ENCODE results near the gene ERC2.
"Not testable (repeated sequence)": the region's sequence is repeated elsewhere in the genome, so short reads cannot be mapped to it uniquely, and the experiment has no call there.

ERC2 gene

DNA sequence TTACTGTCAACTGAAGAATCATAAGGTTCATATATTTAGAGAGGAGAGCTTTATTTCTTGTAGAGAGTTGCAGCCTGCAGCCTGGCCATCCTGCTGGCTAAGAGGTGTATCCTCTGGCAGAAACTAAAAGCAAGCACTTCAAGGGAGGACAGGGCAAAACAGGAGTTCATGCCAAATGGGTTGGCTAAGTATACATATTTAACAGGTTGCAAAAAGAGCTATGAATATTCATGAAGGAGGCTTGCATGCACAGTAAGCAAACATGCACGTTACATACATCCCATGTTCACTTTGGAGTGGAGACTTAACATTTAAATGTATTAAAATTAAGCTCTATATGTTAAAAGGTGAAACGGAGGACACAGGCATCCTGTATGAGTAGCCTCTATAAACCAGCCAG lies 354.4 kb downstream of the ERC2 start:
- DNase-seq = no peak

DNA sequence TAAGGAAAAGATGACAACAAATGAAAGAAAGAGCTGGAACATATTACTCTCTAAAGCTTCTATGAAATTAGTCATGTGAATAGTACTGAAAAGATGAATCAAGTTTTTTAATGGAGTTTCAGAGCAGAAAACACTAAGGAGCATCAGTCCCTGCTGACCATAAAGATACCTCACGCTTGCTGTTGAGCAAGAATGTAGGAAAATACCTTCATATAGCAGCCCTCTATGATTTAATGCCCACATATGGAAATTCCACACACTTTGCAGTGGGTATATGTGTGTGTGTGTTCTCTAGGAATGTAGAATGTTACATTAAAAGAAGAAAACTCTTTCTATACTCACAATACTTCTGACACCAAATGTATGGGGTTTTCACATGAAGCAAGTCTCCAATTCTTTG lies 355.0 kb downstream of the ERC2 start:
- no peak for DNase-seq

DNA sequence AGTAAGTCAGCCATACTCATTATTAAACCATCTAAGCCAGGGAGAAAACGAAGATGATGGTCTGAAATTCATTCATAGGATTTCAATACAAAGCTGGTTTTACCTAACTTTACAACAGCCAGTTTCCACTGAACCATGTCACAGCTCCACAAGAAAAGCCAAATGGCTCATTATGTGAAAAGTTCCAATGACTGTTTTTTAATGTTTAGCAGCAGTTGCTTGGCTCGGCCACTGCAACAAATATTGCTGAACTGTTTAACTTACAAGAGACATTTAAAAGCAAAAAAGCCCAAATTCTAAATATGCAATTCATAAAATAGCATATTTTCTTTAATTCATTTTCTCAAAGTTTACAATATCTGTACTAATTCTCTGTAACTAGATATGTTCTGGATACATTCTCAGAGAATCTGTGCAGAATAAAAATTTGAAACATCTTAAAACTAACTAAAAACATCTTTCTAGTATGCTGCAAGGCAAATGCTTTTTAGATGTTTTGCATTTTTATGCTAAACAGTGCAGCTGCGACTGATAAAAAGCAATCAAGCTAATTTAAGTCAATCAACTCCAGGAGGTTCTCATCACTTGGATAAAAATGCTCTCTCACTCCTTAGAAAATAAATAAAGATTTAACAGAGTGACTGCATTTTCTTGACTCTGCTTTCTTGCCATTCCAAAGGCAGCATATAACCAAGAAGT lies 356.5 kb downstream of the ERC2 start:
- no peak for DNase-seq

DNA sequence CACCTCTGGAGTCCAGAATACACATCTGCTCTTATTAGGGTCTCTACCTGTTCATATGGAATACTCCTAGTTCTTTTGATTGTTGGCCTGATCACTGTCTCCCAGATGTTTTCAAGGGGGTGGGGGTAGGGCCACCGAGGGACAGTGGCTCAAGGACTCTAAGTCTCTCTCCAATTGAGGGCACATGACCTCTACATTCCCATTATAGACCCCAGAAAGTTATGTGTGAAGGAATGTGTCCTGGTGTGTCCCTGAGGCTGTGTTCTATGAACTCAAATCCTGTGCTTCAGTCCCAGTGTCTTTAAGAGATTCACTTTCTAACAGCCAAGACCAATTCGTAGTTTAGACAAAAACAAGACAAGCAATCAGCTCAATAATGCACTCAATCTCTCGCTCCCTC lies 357.4 kb downstream of the ERC2 start:
- DNase-seq = no peak

DNA sequence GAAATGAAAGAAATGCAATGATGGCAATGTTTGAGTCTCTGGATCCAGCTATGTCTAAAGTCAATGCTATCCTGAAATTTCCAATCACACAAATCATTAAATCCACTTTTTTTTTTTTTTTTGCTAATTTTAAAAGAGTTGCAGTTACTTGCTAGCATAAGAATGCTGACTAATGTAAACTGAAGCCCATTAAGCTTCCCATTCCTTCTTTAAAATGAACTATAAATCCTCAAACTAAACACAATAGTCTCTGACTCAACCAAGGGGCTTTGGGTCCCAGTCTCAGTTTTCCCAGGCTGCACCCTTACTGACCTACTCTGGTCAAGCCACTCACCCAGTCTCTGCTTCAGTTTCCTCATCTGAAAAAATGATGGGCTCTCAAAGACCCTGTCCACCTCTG lies 361.1 kb downstream of the ERC2 start:
- no peak for DNase-seq

DNA sequence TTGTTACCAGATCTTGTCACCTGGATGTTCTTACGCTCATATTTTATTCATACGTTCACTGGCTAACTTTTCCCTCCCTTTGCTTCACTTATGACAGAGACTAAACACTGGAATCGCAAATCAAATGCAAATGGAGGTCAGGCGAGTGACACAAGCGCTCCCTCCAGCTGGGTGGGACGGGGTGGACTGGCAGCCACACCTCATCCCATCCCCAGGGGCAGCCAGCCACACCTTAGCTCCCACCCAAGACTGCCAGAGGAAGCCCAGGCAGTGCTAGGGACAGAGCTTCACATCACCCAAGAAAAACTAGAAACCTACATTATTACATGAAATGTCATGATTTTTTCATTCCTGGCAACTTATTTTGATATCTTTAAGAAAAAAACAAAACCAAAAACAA lies 366.2 kb downstream of the ERC2 start:
- DNase-seq = no peak

DNA sequence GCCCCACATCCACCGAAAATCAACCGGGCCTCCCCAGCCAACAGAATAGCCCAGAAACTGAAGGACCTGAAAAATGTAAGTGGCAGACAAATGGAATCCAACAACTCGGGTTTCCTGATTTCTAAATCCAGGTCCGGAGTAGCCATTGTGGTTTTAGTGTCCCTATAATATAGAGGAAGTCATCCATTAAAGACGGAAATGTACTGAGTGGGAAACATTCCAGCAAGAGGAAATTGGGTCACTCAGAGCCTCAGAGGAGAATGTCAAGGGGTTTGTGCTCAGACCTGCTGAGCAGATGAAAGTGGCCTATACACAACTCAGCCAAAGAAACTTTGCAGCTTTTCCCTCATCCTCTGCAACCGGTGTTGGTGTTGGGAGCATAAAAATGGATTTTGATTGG lies 366.7 kb downstream of the ERC2 start:
- no peak for DNase-seq

DNA sequence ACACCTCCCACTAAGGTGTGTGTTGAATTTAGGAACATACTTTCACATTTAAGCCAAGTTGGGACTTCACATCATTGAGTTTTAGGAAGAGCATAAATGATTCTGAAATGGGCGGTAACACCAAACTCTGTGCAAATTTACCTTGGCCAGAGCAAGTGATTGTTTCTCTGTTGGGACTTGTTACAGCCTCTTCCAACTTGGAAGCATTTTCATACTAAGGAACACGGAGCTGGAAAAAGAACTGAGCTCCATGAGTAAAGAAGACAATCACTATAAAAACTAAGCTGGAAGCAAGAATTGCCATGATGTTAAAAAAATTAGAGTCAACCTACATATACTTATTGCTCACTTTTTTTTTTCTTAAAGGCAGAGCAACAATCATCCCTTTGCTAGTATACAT lies 371.3 kb downstream of the ERC2 start:
- no peak for DNase-seq

DNA sequence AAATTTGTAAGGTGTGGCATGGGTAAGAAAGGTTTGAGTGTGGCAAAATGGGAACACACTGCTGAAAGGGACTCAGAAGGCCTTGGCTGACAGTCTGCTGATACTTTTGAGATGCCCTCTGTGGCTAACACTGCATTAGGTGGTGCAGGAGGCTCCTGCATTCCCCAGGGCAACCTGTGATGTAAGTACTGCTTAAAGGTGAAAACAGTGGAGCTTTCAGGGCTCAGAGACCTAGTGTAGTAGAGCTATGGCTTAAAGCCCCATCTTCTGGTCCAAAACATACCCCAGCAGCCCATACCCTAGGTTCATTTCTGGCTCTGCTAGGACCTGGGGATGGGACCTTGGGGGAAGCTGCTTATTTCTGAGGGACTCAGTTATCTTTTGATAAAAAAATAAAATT lies 374.1 kb downstream of the ERC2 start:
- DNase-seq = no peak

DNA sequence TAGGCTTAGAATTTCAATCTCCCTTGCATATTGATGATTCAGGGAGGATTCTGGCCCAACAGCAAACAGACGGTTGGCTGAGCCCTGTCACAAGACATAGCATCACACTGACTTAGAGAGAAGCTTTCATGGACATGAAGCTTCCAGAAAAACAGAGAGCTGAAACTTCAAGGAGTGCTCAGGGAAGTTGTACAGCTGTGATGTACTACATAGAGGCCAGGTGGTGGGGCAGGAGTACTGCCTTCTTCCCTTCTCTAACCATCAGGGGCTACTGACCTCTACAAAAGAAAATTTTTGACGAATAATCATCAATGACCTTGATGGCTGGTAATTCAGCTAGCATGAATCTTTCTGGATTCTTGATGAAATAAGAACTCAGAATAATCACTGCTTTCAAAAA lies 378.5 kb downstream of the ERC2 start:
- no peak for DNase-seq

DNA sequence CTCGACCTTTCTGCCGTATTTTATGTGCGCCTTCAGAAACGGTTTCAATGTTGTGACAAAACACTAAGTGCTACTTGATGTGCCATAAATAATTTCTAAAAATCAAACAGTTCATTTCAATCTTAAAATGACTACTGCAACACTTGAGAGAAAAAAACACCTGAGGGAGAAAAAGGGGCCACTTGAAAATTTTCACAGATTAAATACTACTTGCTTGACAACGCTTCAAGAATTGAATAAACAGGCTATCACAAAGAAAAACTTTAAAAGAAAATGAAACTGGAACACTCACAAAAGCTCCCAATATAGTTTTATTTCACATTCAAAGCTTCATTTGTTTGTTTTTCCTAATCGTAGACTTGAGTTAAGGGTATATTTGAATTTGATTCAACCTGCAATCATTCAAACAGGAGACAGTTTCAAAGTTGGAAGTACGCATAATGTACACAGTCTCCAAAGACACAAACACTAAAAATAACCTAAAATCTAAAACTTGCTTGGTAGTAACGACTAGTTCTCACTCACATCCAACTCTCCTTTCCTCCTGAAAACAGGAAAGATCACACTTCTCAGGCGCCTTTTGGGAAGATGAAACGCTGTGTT lies 380.7 kb downstream of the ERC2 start:
- DNase-seq = no peak

DNA sequence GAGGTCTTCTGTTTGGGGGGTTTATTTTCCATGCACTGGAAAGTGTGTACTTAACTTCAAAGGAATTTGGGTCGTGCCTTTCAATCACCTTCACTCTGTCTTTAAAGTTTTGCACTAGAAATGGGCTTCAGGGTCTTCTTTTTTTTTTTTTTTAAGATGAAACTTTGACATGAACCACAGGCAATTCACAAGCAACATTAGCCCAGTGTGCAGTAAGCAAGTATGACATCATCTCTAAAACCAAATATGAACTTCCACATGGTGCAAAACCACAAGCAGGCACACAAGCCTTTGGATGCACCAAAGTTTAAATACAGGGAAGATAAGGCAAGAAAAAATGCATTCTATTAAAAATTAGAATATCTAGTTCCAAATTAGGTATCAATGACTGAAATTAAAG lies 381.9 kb downstream of the ERC2 start:
- DNase-seq = no peak

DNA sequence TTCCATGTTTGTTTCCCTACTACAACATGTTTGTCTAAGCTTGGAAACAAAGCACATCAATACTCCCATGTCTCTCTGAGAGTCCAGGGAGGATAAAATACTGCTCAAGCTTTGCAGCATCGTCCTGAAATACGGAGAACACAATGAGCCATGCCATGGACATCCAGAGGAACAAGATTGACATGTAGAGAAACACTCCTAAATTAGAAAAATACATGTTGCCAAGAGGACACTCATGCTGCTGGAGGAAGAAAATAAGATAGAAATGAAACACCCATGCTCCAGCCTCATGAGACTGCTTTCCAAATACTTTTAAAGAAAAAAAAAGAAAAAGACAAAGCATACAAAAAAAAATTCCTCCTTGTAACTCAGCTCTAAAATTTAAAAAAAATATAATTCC lies 387.0 kb downstream of the ERC2 start:
- no peak for DNase-seq

DNA sequence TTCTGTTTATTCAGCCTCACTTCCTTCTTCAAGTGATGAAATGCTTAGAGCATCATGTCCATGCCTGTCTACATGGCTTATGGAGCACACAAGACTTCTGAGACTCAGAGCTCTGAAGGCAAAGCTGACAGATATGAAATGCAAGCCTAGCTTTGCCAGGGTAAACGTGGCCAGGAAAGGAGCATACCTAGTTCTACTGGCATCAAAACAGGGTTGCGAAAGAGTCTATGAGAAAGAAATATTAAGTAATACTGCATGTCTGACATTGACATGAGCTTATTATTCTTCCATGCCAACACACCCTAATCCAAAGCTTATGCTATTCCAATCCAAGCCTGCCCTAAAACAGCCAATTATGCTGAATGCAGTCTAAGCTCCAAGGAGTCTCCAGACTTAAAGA lies 391.5 kb downstream of the ERC2 start:
- DNase-seq = no peak

DNA sequence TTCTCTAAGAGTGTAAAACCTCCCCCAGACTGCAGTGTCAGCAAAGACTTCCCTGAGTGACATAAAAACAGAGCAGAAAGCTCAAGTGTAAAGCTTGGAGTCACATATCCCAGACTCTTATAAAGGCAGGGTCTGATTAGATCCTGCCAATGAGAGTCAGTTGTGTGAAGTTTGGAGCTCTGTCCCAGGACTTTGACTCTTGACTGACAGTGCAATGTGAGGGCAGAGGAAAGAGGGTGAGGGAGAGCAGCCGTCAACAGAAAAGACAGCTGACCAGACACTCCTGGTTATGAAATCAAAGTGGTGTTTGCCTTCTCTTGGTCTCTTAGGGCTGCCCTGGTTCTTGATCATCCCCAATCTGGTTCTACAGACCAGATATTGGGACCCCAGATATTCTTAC lies 393.2 kb downstream of the ERC2 start:
- no peak for DNase-seq

DNA sequence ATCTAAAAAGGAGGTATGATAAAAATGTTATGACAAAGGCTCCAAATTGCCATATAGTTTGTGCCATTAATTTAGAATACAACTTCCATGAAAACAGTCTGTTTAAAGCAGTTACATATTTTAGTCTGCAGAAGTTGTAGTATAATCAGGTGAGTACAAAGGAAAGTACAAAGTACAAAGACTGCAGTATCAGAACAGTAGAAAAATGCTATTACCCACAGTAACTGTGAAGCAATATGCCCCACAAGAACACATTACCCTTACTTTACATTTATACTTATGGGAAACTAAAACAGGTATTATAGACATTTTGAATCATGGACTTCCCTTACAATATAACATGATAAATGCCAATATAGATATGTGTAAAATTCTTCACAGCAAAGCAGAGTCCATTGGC lies 398.5 kb downstream of the ERC2 start:
- no peak for DNase-seq

DNA sequence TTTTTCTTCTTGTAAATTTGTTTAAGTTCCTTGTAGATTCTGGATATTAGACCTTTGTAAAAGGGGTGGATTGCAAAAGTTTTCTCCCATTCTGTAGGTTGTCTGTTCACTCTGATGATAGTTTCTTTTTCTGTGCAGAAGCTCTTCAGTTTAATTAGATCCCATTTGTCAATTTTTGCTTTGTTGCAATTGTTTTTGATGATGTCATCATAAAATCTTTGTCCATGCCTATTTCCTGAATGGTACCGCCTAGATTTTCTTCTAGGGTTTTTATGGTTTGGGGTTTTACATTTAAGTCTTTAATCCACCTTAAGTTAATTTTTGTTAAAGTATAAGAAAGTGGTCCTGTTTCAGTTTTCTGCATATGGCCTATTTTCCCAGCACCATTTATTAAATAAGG lies 401.9 kb downstream of the ERC2 start:
- not testable (repeated sequence) for DNase-seq

DNA sequence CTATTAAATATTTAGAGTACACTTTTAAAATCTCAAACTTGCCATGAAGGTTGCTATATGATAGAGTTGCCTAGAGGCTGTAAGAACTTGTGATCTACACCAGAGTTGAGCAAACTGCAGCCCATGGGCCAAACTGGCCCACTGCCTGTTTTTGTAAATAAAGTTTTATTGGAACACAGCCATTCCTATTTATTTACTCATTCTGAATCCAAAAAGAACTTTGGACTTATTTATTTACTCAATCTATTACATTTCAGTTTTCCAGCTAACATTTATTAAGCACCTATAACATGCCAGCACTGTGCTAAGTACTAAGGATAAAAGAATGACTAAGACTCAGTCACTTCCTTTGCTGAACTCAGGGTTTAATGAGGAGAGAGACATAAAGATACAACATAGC lies 403.6 kb downstream of the ERC2 start:
- no peak for DNase-seq

DNA sequence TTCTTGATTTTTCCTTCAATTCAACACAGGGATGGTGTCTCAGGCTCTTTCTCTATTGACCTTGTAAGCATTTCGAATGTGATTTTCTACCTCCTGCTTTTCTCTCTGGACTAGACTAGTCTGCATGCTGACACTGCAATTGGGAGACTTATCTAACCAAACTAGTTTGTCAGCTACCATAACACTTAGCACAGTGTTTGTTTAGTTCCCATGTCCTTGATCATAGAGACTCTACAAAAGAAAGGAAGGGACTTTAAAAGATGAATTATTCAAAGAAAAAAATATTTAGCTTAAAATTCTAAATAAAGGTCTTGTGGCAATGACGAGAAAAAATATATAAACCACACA lies 407.0 kb downstream of the ERC2 start:
- no peak for DNase-seq

DNA sequence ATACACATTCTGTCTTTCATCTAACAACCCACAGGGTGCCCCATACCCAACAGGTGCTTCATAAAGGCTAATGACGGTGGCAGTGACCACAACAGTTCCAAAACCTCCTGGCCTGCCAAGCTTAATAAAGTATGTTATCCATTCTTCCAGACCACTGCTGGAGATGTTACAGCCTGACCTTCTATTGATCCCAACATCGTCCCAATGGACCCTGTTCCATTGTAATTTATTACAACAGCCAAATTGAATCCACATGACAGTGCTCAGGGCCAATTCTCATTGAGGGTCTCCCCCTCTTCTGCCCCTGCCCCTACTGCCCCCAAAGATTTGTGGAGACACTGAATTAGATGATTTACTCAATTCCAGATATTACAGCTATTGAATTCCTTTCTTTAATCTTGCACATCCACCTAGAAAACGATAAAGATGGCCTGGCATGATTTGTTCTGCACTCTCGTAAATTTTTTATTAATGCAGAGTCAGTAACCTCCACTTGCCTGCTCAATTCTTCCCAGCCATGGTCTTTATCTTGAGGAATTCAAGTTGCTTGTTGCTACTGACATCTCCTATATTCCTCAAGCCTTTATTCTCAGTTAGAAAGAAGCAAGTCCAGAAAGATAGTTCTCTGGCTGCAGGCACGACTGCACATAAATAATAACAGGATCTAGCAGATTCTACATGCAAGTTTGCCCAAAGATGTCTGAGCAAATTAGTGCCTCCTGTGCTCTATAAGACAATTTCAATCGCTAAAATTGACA lies 407.6 kb downstream of the ERC2 start:
- no peak for DNase-seq

DNA sequence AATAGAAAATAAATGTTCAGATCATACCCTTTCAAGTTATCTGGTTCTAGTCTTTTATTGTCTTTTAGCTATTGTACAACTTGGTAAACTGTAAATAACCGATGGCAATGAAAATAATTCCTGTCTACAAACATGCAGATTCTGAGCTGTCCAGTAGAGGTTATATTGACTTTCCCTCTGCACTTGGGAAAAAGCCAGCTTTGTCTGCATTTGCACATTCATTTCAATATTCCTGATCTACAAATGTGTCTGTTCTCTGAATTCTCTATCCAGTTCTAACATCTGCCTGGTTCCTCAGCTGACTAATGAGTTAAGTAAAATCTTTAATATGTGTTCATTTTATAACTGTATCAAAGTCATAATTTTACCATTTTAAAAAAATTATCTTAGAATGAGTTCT lies 408.5 kb downstream of the ERC2 start:
- no peak for DNase-seq

DNA sequence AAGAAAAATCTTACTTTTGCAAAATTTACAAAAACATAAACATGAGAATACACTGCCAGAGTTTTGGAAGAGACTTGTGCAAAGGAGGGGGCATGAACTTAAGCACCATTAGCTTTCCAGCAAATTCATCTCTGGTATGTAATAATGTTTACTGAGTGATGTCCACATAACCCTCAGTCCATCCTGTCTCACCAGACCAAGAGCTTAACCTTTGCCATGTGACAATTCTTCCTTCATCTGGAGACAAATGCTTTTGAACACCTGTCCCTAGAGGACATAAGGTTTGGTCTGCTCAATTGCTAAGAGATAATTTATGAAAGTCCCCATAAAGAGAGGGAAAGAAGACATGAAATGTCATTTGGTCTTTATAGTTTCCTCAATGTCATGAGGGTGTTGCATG lies 412.3 kb downstream of the ERC2 start:
- DNase-seq = no peak

DNA sequence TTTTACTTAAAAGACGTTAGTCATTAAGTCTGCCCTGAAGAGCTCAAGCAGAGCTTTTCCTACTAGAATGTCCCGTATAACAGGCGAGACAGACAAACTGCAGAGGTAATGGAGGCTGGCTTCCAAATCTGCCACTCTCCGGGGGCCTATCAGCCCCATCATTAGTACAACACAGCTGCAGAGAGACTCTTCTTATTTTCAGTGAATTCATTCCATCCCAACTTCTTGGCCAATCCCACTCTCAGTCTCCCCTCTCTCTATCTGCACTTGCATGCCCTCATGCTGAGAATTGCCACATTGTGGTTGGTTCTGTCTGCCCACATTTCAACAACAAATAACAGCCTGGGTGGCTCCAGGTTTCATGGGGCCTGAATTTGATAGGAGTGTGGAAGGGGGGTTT lies 412.7 kb downstream of the ERC2 start:
- DNase-seq = no peak

DNA sequence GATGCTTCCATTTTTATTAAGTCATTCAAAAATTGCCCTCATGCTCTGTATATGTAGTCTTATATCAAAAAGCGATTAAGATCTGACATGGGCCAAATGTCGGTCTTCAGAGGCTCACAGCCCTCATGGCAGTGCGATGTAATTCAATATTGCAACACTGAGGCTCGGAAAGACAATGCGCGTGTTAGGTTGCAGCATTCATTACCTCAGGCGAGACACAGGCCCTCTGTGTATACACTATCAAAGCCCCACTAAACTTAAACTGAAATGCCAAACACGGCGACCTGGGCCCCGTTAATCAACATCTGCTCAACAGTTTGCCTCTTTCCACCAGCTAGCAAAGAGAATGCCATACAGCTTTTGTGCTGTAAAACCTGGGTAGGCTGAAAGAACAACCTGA lies 413.4 kb downstream of the ERC2 start:
- DNase-seq = no peak

DNA sequence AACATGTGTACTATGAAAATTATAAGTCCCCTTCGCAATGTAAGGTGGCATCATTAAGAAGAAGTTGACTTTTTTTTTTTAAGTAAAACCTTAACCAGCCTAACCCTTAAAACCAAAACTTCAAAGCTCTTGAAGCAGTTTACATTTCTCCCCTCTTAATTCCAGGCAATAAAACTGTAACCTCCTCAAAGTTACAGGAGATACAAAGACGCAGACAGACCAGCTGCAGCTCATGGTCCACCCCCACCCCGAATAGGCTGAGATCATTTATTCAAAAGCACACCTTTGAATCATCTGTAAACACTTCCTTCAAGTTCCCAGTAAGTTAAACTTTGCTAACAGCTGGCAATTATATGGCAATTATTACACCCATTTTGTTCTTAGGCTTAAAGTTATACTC lies 414.5 kb downstream of the ERC2 start:
- no peak for DNase-seq

Data from CD4-positive, alpha-beta T cell treated with Interleukin-10 for 1 hour (primary cell).